CD4-positive, alpha-beta T cell treated with Interleukin-12 subunit alpha and Interleukin-12 subunit beta, for 1 hour (primary cell): ENCODE data around the gene VWDE.

Experiments
- DNase-seq: peaks from one replicate; pipeline ENCODE4 v3.0.0-alpha.2; 2020

VWDE gene

GRCh38 chr7:12327922-12328321 lies 75.7 kb downstream of the VWDE start:
- DNase-seq, result no peak

DNA sequence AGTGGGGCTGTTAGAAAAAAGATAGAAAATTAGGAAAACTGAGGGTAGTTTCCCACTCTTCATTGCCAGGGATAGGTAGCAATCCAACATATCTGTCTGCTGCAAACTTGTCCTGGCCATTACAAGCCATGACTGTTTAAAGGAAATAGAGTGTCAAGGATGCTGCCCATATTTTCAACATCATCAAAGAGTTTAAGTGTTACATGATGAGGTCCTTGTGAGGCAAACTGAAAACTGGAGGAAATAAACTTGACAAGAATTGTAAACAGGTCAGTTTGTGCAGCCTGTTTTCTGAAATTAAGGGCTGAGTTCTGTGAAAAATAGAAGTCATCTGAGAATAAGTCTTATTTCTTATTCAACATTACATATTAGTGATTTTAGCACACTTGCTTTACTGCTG lies 78.0 kb downstream of the VWDE start:
- no peak for DNase-seq

DNA sequence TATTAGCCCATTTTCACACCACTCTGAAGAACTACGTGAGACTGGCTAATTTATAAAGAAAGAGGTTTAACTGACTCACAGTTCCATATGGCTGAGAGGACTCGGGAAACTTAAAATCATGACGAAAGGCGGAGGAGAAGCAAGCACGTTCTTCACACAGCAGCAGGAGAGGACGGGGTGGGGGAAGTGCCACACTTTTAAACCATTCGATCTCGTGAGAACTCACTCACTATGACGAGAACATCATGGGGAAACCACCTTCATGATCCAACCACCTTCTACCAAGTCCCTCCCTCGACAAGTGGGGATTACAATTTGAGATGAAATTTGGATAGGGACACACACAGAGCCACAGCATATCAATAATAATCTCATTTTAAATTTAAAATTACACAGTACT lies 80.2 kb downstream of the VWDE start:
- DNase-seq, result no peak

GRCh38 chr7:12322903-12323300 lies 80.8 kb downstream of the VWDE start:
- DNase-seq, result no peak

GRCh38 chr7:12322284-12322902 lies 81.3 kb downstream of the VWDE start:
- peak; percentile 44 for DNase-seq

DNA sequence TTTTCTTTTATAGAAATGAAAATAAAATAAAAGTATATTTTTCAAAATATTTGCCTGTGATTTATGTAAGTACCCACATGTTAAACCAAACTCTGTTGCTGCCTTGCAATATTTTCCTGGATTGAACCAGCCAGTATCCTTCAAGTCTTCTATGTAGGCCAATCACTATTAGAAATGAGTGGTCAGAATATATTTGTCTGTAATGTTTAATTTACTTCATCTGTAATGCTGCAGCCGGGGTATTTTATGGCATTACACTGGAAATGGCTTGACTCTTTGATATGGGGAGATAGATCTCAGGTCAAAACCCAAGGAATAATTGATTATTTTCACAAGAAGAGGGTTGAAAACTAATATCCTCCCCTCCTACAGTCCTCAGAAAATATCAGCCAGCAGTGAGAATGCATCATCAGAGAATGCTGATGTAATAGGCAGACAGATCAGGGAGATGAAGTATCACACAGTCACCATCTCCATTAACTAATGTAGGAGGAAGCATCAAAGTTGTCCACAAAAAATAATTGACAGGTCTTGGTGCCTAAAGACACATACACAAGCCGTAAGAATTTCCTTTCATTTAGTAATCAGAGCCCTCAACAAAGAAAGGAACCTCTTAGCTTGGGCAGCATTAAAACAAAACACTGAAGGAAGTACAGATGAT lies 82.5 kb downstream of the VWDE start:
- no peak for DNase-seq

DNA sequence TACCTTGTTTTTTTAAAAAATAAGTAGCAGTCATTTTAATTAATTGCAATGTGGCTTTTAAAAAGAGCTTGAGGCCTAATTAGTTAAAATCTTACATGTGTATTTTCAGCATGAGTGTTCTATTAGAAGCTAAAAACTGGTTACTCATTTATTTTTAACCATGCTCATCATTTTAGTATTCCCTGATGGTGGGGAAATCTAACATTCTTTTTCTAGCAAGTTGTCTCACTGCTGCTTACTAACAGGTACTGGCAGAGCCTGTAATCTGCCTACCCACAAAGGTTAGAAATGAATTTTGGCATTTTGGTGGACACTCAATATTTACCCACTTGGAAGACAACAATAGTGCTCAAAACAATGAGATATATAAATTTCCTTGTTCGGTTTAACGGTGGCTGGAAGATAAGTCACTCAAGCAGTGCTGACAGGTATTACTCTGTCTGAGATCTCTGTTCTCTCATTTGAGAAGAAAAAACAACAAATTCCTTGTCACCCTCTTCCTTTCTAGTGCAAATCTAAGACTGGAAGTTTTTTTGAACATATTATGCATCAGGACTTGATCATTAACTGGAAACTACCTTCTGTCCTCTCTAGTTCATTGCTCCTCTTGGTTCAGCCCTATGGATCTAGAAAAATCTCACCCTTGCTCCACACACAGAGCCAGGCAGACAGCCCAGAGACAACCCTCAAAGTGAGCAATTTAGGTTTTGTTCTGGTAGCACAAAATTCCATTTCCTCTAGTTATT lies 83.3 kb downstream of the VWDE start:
- DNase-seq, result no peak

DNA sequence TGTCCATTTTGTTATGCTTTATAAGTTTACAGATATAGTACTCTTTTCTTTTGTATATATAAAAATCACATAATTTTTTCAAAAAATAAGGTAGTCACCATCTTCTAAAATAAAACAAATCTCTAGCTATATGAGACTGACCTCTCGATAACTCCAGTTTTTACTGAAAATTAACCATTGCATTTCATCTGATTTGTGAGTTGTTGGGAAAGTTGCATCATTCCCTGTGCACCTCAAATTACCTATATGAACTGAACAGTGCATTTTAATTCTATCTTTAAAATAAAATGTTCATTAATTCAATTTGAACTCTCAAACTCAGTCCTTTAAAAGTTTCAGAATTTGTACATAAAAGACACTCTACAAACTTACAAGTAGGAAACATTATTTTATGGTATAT lies 86.0 kb downstream of the VWDE start:
- DNase-seq, result no peak

DNA sequence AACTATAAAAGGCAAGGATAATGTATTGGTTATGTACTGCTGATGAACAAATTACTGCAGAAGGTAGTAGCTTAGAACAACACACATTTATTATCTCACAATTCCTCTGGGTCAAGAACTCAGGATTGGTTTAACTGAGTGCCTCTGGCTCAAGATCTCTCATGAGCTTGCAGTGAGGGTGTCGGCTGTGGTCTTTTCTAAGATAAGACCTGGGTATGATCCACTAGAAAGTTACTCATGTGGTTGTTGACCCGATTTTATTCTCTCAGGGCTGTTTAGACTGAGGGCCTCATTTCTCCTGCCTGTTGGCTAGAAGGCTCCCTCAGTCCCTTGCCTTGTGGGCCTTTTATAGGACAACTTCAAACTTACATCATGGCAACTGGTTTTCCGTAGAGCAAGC lies 86.7 kb downstream of the VWDE start:
- DNase-seq, result no peak

- no peak for DNase-seq
Measured at GRCh38 chr7:12315049-12315448, 88.6 kb downstream of the VWDE start.

- DNase-seq, result no peak
Measured at GRCh38 chr7:12314199-12314598, 89.5 kb downstream of the VWDE start.

DNA sequence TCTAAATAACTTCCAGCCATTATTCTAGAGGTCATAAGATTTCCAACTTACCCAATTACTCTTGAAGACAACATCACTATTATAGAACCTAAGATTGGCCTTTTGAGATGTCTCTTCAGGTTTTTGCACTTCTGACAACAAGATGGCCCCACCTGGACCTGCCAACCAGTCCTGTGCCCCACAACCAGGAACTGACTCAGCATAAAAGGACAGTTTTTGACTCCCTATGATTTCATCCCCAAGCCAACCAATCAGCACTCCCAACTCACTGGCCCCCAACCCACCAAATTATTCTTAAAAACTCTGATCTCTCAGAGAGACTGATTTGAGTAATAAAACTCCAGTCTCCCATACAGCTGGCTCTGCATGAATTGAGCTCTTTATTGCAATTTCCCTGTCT lies 98.2 kb downstream of the VWDE start:
- no peak for DNase-seq

GRCh38 chr7:12303495-12303894 lies 100.2 kb downstream of the VWDE start:
- no peak for DNase-seq

- DNase-seq, result no peak
Measured at GRCh38 chr7:12303062-12303461, 100.6 kb downstream of the VWDE start.

DNA sequence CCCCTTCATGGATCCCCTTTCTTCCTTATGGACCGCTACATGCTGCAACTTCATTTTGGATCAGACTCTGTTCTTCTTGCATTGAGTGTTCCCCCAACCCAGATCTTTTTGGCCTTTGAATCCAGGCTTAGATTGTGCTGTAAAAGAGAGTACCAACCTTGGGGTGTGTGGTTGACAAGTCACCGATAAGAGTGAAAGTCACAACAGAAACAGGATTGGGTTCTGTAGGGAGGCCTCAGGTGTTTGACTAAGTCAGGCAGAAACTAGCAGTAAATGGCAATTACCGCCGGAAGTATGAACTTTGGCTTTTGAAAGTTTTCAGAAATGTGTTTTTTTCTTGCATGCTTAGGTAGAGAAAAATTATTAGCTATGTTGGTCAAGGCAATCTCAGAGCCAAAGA lies 103.2 kb downstream of the VWDE start:
- no peak for DNase-seq

DNA sequence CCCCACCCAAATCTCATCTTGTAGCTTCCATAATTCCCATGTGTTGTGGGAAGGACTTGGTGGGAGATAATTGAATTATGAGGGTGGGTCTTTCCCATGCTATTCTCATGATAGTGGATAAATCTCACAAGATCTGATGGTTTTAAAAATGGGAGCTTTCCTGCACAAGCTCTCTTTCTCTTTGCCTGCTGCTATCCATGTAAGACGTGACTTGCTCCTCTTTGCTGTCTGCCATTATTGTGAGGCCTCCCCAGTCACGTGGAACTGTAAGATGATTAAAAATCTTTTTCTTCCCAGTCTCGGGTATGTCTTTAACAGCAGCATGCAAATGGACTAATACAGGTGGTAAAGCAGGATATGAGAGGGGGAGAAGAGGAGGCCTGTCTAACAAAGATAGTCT lies 104.3 kb downstream of the VWDE start:
- DNase-seq, result no peak

- DNase-seq, result no peak
Measured at GRCh38 chr7:12297283-12298108, 106.2 kb downstream of the VWDE start.

DNA sequence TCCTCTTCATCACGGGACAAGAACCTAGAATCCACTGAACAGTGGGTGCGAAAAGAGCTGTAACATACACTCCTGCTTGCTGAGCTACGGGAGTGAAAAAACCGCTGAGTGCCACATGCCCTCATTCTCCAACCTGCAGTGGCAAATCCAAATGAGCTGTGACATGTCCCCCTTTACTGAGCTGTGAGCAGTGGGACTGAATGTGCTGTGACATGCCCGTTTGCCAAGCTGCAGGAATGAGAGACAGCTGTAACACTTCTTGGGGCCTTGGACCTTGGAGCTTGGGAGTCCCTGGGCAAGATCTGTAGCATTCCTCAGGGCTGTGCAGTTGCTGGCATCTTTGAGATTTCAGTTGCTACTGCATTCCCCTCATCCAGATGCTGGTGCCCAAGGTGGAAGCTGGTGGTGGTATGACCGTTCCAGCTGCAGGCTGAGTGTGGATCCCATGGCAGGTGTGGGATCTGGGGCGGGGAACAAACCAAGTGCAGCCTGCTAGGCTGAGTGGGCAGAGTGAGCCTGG lies 107.6 kb downstream of the VWDE start:
- DNase-seq, result no peak

DNA sequence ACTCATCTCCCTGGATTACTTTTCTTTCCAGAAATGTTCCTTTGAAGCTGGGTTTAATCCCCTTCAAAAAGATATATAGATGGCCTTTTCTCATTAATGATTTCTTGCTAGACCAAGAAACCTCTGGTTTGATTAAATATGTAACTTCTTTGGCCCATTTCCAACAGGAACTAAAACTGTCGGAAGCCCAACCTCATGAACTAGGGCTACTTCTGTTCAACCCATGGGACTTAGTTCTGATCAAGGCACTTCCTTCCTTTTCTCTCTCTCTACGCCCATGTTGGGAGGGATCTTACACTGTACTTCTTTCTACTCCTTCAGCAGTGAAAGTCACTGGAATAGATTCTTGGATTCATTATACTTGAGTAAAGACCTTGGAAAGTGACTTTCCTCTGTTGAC lies 109.0 kb downstream of the VWDE start:
- no peak for DNase-seq

- peak; percentile 22 for DNase-seq
Measured at GRCh38 chr7:12291870-12292269, 111.8 kb downstream of the VWDE start.

DNA sequence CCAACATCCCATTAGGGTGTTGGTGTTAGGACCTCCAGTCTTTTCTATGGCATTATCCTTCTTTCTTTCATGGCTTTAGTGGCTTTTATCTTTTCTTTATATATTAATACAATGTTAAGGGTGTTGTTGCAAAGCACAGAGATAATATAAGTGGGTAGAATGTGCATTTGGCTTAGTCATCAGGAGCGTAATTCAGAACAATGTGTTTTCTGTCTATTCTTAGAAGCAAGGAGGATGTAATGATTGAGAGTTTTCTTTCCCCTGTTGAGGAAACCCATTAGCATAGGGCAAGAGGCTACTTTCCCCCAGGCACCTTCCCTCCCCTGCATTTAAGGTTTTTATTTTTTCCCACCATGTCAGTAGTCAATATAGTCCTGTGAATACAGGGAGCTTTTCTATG lies 112.9 kb downstream of the VWDE start:
- no peak for DNase-seq

DNA sequence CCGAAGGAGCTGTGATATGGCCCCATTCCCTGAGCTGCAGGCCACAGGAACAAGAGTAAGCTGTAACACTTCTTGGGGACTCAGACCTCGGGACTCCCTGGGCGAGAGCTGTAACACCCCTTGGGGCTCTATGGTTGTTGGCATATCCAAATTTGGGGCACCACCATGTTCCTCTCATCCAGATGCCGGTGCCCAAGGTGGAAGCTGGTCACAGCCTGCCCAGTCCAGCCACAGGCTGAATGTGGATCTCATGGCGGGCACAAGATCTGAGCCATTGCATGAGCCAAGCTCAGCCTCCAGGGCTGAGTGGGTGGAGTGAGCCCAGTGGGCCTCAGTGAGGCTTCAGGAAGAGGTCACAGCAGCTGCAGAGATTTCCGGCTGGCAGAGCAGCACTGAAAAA lies 113.7 kb downstream of the VWDE start:
- no peak for DNase-seq

- DNase-seq, result no peak
Measured at GRCh38 chr7:12287901-12288300, 115.8 kb downstream of the VWDE start.
